HepG2 (cell line): ENCODE data around the gene DTYMK. TPM values are rescaled to one million over a fixed set of nuclear protein-coding genes. Genes with fewer than 3 reads are reported as not detected.

Experiments
- CEBPZ ChIP-seq: IDR thresholded peaks from 2 replicates; pipeline ENCODE4 v1.6.1; 2012; ENCODE audit warnings: low read length, improper control_type of control experiment
- GMEB1 ChIP-seq: sonication (generic); formaldehyde crosslinking; IDR thresholded peaks from 2 replicates; pipeline ENCODE4 v1.5.1; 2020; ENCODE audit warnings: missing genetic modification reagents, mild to moderate bottlenecking, borderline replicate concordance
- HDAC2 ChIP-seq: sonication (generic); formaldehyde crosslinking; IDR thresholded peaks from 2 replicates; pipeline ENCODE4 v1.4.0; 2020; ENCODE audit warnings: missing genetic modification reagents
- SMAD9 ChIP-seq: sonication (generic); formaldehyde crosslinking; IDR thresholded peaks from 2 replicates; pipeline ENCODE4 v1.5.1; 2020; ENCODE audit warnings: mild to moderate bottlenecking, missing genetic modification reagents
- ZBTB4 ChIP-seq: sonication (generic); formaldehyde crosslinking; IDR thresholded peaks from 2 replicates; pipeline ENCODE4 v1.4.0; 2020; ENCODE audit warnings: missing genetic modification reagents, mild to moderate bottlenecking, borderline replicate concordance
- ZBTB40 ChIP-seq, 2 experiments: fragments of 450-650 bp in 1 of 2; sonication (generic) in 1 of 2; formaldehyde crosslinking in 1 of 2; IDR thresholded peaks; 2 replicates each; pipeline versions ENCODE4 v1.6.1 to v1.8.0; 2016 to 2022; ENCODE audit warnings: antibody characterized with exemption in 1 of 2, mild to moderate bottlenecking in 1 of 2, missing genetic modification reagents in 1 of 2
- ZNF446 ChIP-seq: sonication (generic); formaldehyde crosslinking; IDR thresholded peaks from 2 replicates; pipeline ENCODE4 v1.5.0; 2020; ENCODE audit warnings: mild to moderate bottlenecking, missing genetic modification reagents
- polyA plus RNA-seq, 8 experiments: library from polyadenylated mRNA; depleted of rRNA in 3 of 8; stranded (reverse) in 7 of 8; unstranded in 1 of 8; fragments of >200 nt; fragmentation: Illumina TruSeq in 4 of 8; extraction: Trizol in 4 of 8; gene quantifications; 2 replicates each; pipeline versions ENCODE4 v1.2.1 to v1.2.3, GENCODE V29; 2011 to 2016; ENCODE audit warnings: low read depth in 4 of 8, missing spikeins in 1 of 8, mixed read lengths in 1 of 8; ENCODE audit not compliant: insufficient read depth in 1 of 8
- total RNA-seq, 5 experiments: library from RNA; depleted of rRNA; stranded (reverse); fragments of >200 nt; fragmentation: Illumina TruSeq; extraction: Trizol; gene quantifications; 2 replicates each; pipeline ENCODE4 v1.2.3, GENCODE V29; 2016; ENCODE audit warnings: low read depth in 1 of 5

The DTYMK gene
- total and polyA plus RNA-seq, 2 of the 13 experiments (the other 11 are each of a cell fraction or from before 2014, with no cell fraction given), result 57.5 to 134 TPM

- TF ChIP-seq HDAC2 (CRISPR knock-in tag) (peak; percentile 80), ZBTB40 (IDR thresholded peaks at IDR 0.05) (no peak), ZBTB40 (CRISPR knock-in tag; IDR thresholded peaks at IDR 0.05) (no peak; the same call in 1 of the 2 replicates), CEBPZ (no peak), SMAD9 (CRISPR knock-in tag) (0 out of 2 replicates have a peak, but pooled peaks have one; percentile 62), ZNF446 (CRISPR knock-in tag) (peak; percentile 67; the same call in 1 of the 2 replicates), ZBTB4 (CRISPR knock-in tag) (peak; percentile 58; the same call in 1 of the 2 replicates), GMEB1 (CRISPR knock-in tag) (peak; percentile 77)
Observed at GRCh38 chr2:241645056-241645914, 41.3 kb downstream of the DTYMK start (continued).
